ENCODE data around the gene CEP131.

Gene CEP131

DNA sequence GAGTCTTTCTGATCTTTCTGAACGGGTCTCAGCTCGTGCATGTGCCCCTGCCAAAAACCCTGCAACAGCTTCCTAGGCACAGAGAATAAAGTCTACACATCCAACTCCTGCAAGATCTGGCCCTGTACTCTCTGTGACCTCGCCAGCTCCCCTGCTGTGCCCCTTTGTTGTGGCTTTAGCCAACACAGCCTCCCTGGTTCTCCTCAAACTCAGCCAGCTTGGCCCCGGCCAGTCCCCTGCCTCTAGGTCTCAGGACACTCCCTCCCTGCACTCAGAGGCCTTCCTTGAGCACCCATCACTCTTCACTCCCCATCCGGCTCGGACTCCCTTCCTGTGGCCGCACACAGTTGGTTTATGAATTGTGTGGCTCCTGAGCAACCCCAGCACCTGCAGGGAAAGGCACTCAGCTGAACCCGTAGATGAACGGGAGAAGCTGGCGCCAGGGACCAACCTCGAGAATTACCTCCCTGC, 1.4 kb downstream of the CEP131 start:
- no peak for DNase-seq

DNA sequence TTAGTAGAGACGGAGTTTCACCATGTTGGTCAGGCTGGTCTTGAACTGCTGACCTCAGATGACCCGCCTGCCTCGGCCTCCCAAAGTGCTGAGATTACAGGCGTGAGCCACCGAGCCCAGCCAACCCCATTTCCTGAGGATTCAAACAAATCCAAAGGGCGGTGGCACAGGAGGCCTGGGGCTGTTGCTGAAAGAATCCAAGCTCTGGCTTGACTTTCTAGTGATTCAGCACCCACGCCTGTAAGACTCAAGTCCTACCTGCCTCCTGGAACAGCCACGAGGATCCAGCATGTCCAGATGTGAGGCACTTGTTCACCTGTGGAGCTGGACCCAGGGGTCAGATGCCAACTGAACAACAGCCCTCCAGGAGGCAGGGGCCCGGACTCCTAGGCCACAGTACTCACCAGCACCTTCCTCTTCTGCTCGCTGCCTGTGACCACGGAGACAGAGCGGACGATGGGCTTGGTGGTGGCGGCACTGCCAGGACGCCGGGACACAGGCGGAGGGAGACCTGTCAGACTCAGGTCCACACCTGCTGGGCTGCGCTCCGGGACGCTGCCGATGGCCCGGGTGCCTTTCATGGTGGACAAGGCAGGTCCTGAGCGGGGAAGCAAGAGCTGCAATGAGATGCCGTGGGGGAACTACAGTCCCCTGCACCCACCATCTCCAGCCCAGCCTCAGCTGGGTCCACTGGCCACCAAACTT, 3.1 kb downstream of the CEP131 start:
- DNase-seq: no peak

GRCh38 chr17:81218991-81219390, 3.8 kb downstream of the CEP131 start:
- DNase-seq: no peak

DNA sequence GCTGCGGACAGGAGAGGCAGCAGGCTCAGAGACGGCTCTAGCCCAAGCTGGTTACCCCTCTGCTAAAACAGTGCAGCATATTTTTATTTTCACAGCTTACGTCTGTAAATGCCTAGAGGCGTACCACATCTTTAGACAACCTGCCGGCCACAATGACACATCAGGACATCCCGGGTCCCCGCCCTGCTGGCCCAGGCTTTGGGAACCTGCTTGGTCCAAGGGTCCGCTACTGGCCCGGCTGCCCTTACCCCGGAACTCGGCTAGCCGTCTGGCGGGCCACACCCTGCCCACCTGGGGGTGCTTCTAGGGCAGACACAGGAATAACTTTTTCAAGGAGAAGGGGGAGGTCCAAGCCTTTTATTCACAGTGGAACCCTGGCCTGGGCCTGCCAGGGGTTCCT, 4.3 kb downstream of the CEP131 start:
- DNase-seq: no peak

DNA sequence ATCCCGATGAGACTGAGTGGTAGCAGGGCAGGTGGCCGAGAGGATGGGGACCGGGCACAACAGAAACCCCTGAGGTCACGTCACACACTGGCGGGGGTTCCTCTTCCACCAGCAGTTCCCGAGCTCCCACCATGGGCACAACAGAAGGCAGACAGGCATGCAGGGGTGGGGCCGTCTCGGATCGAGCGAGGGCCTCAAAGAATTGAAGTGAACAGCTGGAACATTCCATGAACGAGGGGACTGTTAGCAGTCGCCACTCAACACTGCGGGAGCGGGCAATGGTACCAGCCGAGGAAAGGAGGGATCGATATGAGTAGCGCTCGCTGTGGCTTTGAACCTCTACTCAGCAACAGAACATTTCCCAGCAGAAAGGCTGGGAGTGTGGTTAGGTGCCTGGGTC, 5.3 kb downstream of the CEP131 start:
- no peak for DNase-seq

DNA sequence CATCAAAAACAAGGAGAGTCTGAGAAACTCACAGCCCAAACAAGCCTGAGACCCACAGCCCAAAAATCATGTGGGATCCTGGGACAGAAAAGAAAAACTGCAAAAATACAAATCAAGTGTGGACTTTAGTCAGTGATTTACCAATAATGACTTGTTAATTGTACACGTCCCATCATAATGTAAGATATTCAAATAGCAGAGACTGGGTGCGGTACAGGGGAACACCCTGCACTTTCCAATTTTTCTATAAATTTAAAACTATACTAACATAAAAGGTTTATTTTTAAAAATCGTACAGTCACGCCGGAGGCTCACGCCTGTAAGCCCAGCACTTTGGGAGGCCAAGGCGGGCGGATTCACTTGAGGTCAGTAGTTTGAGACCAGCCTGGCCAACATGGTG, 8.8 kb downstream of the CEP131 start:
- DNase-seq: no peak

DNA sequence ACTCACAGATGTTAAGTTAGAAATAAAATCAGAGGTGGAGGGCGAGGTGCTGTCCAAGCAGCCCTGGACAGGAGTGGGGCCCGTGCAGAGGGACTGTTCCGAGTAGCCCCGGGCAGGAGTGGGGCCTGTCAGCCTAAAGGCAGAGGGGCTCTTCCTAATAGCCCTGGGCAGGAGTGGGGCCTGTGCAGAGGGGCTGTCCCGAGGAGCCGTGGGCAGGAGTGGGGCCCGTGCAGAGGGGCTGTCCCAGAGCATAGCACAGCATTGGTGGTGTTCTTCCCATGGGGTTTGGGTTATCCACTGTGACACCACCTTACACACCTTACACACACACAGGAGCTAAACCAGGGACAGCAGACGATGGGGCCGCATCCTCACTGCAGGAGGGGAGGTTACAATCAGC, 10.4 kb downstream of the CEP131 start:
- no peak for DNase-seq

DNA sequence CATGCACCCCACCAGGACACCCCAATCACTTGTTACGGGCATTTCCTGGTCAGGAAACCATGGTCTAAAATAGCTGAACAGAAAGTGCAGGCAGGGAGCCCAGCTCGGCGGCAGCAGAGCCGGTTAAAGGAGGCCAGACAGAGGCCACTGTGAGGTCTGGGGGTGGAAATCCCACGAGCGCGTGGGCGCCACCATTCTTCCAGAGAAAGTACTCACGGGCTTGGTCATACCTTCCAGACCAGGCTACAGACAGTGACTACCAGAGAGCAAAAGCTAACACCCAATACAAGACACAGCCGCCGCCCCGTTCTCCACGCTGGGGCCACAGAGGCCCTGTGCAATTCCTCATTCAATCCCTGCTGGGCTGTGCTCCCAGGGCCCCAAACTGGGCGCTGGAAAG, 11.9 kb downstream of the CEP131 start:
- no peak for DNase-seq

- no peak for DNase-seq
Observed at GRCh38 chr17:81210466-81210865, 12.3 kb downstream of the CEP131 start.

DNA sequence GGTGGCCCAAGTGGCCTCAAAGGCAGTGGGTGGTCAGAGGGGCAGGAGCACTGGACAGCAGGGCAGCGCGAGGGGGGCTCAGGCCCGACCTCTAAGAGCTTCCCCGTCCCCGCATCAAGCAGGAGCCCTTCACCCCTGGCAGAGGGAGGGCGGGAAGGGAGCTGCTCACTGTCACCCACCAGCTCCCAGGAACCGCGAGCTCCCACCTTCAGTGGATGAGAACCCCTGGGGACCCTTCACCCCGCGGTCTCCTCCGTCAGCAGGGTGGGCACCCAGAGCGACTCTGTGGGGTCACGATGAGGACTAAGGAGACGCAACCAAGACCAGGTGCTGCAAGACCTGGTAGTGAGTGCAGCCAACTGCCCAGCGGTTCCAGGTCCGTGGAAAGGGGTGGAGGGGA, 13.6 kb downstream of the CEP131 start:
- DNase-seq: no peak

- no peak for DNase-seq
Observed at GRCh38 chr17:81208651-81209050, 14.1 kb downstream of the CEP131 start.

DNA sequence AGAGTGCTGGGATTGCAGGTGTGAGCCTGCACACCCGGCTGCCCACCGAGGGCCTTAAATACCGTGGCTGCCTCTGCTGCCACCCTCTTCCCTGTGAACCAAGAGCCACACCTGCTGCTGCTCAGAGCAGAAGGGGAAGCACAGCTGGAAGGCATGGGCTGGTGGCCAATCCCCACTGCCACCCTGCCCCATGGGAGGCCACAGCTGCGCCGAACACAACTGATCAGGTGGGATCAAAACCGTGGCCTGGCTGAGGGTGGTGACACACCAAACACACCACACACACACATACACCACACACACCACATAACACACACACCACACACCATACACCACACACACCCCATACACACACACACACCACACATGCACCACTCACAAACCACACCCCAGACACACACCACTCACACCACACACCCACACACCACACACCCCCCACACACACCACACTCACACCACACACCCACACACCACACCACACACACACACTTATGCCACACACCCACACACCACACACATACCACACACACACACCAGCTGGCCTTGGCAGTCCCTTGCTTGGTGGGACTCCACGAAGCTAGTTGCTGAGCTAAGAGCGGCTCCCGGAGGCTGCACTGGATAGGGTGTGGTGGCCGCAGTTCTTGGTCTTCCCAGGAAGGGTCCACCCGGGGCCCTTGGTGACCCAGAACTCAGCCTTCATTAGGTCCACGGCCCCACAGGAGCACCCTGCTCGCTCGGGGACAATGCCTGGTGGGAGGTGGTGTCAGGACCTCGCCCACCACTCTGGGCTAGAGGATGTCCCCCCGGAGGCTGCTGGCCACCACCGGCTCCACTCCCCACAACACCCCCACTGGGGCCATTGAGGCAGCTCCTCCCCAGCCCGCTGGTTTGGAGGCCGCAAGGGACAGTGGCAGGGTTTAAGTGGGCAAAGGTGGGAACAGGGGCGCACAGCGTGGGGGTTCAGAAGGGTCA, 14.9 kb downstream of the CEP131 start:
- DNase-seq: no peak

DNA sequence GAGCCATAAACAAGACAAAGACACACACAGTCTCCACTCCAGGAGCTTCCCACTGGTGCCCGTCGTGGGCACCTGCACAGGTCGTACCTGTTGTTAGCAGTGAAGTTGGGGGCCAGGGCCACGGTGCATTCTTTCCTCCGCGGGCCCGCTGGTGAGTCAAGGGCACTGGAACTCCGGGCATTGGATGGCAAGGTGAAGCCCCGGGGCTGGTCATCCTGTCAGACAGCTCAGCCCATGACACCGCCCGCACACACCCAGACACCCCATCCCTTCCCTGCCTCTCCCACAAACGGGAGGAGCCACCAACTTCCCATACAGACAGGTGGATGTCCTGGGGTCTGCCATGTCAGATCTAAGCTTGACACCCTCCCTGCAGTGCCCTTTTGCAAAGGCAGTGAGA, 16.1 kb downstream of the CEP131 start:
- no peak for DNase-seq

GRCh38 chr17:81206166-81206565, 16.6 kb downstream of the CEP131 start:
- no peak for DNase-seq

GRCh38 chr17:81204578-81204977, 18.2 kb downstream of the CEP131 start:
- DNase-seq: no peak

DNA sequence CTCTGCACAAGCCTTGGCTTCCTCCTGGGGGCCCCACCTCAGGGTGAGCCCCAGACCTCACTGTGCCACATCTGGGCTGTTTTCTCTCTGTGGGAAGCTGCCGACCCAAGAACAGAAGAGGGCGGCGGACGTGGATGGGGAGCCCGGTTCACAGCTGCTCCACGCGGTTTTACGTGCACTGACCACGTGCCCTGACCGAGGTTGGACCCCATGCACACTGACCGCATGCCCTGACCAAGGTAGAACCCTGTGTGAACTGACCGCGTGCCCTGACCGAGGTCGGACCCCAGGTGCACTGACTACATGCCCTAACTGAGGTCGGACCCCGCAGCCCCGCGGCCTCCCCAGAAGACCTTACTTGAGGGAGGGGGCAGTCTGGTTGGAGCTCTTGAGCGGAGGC, 19.6 kb downstream of the CEP131 start:
- no peak for DNase-seq

DNA sequence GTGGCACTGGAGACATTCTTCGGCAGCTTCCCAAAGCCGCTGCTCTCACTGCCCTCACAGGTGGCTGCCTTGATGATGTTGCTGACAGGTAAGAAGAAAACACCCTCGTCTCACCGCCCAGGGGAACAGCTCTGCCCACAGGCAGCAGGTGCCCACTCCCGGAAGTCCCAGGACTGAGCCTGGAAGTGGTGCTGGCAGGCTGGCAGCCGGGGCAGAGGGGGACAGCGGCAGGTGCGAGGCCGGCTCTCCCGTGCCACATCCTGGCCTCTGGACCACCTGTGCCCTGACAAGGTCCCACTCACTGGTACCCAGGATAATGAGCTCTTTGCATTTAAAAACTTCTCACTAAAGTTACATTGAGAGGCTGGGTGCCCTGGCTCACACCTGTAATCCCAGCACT, 20.4 kb downstream of the CEP131 start:
- no peak for DNase-seq

- no peak for DNase-seq
Observed at GRCh38 chr17:81200695-81201580, 21.8 kb downstream of the CEP131 start.

DNA sequence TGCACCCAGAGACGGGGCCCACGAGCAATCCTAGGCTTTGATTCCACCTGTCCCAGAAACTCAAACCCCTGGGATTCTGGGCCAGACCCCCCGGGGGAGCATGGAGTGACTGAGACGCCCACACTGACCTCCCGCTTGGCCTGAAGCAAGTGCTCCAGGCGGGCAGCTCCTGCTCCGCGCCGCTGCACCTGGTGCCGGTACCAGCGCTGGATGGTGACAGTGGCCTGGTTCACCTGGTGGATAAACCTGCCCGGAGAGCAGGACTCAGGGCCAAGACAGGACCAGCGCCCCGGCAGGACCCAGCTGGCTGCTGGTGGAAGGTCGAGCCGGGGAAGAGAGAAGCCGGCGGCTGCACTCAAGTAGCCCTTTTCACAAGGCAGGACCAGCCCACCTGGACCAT, 22.6 kb downstream of the CEP131 start:
- DNase-seq: no peak

DNA sequence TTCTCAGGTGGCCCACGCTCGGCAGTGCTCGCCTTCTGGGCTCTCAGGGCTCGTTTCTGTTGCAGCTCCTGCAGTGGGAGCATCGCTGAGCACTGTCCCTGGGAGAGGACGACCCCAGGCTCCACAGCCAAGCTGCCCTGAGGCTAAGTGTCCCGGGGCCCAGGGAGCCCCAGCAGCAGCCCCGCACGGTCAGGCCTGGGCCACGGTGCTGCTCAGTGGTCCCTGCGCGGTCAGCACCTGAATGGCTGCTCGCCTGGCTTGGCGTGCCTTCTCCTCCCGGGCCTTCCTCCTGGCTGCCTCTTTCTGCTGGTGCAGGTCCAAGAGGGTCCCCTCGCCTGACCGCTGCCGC, 23.3 kb downstream of the CEP131 start:
- DNase-seq: no peak

GRCh38 chr17:81198826-81199481, 23.8 kb downstream of the CEP131 start:
- no peak for DNase-seq

DNA sequence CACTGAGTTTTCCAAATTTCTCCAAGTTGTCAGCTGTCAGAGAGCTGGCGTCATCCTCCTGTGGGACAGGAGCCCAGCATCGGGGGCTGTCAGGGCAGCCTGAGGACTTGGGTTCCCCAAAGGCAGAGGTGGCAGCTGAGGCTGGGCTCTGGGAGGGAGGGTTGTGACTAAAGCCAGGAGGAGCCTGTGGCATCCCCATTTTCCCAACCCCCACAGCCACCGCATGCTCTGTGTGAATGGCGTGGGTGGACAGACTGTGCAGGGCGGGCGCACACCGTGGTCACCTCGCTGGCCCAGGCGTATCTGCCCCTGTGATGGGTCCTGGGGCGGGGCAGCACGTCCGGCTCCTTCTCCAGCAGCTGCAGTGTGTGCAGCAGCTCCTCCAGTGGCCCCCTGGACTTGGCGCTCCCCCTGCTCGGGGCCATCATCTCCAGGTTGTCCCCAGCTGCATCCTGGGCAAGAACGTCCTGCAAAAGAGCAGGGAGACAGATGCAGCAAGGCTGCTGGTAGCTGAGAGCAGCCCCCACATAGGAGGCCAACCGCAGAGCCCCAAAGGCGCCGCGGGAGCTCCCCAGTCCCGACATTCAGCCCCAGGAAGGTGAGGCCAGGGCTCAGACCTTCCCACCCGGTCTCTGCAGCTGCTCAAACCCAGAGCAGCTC, 24.8 kb downstream of the CEP131 start:
- DNase-seq: no peak

Data from NCI-H1417 treated with DMSO at 0.1 percent for 48 hours (cell line).